Endodermal cell (in vitro differentiated cells): ENCODE measurements around the gene RRP1. TPM values are rescaled to one million over a fixed set of nuclear protein-coding genes. Genes with fewer than 3 reads are reported as not detected.

Experiments
- DNase-seq: peaks from one replicate; pipeline ENCODE4 v3.0.0-alpha.2; 2017
- H3K27ac ChIP-seq: 2 replicates; pipeline ENCODE4 v1.5.1; 2013; ENCODE audit warnings: mild to moderate bottlenecking, low read depth, low read length, moderate library complexity
- H3K27me3 ChIP-seq: 2 replicates; pipeline ENCODE4 v1.6.1; 2013; ENCODE audit warnings: mild to moderate bottlenecking, low read length, moderate library complexity; ENCODE audit not compliant: insufficient read depth, control insufficient read depth, poor library complexity, severe bottlenecking
- H3K36me3 ChIP-seq: 2 replicates; pipeline ENCODE4 v1.7.0; 2013; ENCODE audit warnings: mild to moderate bottlenecking, low read length, moderate library complexity; ENCODE audit not compliant: control insufficient read depth, insufficient read depth
- H3K4me1 ChIP-seq: one replicate; pipeline ENCODE4 v1.7.0; 2013; ENCODE audit warnings: low read length; ENCODE audit not compliant: control insufficient read depth, insufficient read depth
- H3K4me3 ChIP-seq: 2 replicates; pipeline ENCODE4 v1.5.1; 2013; ENCODE audit warnings: mild to moderate bottlenecking, low read length, moderate library complexity
- H3K9ac ChIP-seq: 2 replicates; pipeline ENCODE4 v1.6.1; 2013; ENCODE audit warnings: mild to moderate bottlenecking, low read length, moderate library complexity; ENCODE audit not compliant: poor library complexity, severe bottlenecking; ENCODE audit errors: extremely low read depth
- H3K9me3 ChIP-seq: 2 replicates; pipeline ENCODE4 v1.6.1; 2013; ENCODE audit warnings: mild to moderate bottlenecking, low read length, moderate library complexity; ENCODE audit not compliant: control insufficient read depth
- H3K27ac Mint-ChIP-seq: 2 replicates; pipeline ENCODE4 v1.8.0; 2020; ENCODE audit warnings: mixed read lengths
- H3K27me3 Mint-ChIP-seq: 2 replicates; pipeline ENCODE4 v1.8.0; 2021; ENCODE audit warnings: mild to moderate bottlenecking, mixed read lengths; ENCODE audit not compliant: insufficient read depth
- H3K36me3 Mint-ChIP-seq: 2 replicates; pipeline ENCODE4 v1.8.0; 2020; ENCODE audit warnings: low read depth, mixed read lengths
- H3K4me1 Mint-ChIP-seq: 2 replicates; pipeline ENCODE4 v1.8.0; 2020; ENCODE audit warnings: mixed read lengths
- H3K4me3 Mint-ChIP-seq: 2 replicates; pipeline ENCODE4 v1.8.0; 2020; ENCODE audit warnings: mild to moderate bottlenecking, moderate library complexity, mixed read lengths
- H3K9me3 Mint-ChIP-seq: 2 replicates; pipeline ENCODE4 v1.8.0; 2020; ENCODE audit warnings: mild to moderate bottlenecking, mixed read lengths
- CTCF ChIP-seq: fragments of 200-600 bp; sonication (generic); conservative IDR thresholded peaks from 2 replicates; pipeline ENCODE4 v1.5.0; 2021; ENCODE audit warnings: antibody characterized with exemption, mild to moderate bottlenecking
- WGBS, 2 experiments: methylation state at CpG; one replicate each; pipeline versions ENCODE4 v1.1.5 to v1.1.7; 2013; ENCODE audit warnings: missing lambda C conversion rate in 2 of 2, mixed read lengths in 1 of 2; ENCODE audit not compliant: insufficient coverage in 1 of 2, insufficient read length in 1 of 2; 5-methylcytosine and 5-hydroxymethylcytosine counted together
- total RNA-seq, 2 donors: library from RNA; stranded (reverse); fragmentation: NEBNext Ultra II Directional in 1 of 2; extraction: Animal tissue kit (Norgen Biotek cat#: 25700) in 1 of 2; gene quantifications; 2 replicates in 1 of 2; 3 replicates in 1 of 2; pipeline ENCODE4 v1.2.1, GENCODE V29; 2021

RRP1 gene
- total RNA-seq, 2 donors from 2014 or later, result 36.4 to 36.7 TPM

- Histone ChIP-seq H3K4me1 (no peaks in the 10 kb centered on the region), H3K27me3 (no peaks in the 10 kb centered on the region), H3K27ac (no peak overlapping the region), H3K36me3 (no peaks in the 10 kb centered on the region), H3K9ac (no peak overlapping the region), H3K4me3 (no peak overlapping the region), H3K9me3 (no peaks in the 10 kb centered on the region)
- Mint-ChIP-seq H3K27ac (no peak overlapping the region), H3K9me3 (peaks cover 14% of the 10 kb centered on the region), H3K27me3 (no peaks in the 10 kb centered on the region), H3K4me1 (no peaks in the 10 kb centered on the region), H3K36me3 (no peaks in the 10 kb centered on the region), H3K4me3 (no peak overlapping the region)
- TF ChIP-seq CTCF, result peak; percentile 17
- no peak for DNase-seq
- 91 to 93% methylated on average over 6 of the region's 6 CpGs for WGBS, 2 experiments
Measured at GRCh38 chr21:43836616-43837015, 47.2 kb downstream of the RRP1 start.

- Histone ChIP-seq H3K9ac (no peak overlapping the region), H3K27ac (no peak overlapping the region), H3K36me3 (no peaks in the 10 kb centered on the region), H3K9me3 (no peaks in the 10 kb centered on the region), H3K4me3 (no peak overlapping the region), H3K4me1 (no peaks in the 10 kb centered on the region), H3K27me3 (no peaks in the 10 kb centered on the region)
- H3K4me3 Mint-ChIP-seq, result no peak overlapping the region
- peaks cover 6% of the 10 kb centered on the region for H3K9me3 Mint-ChIP-seq
- no peaks in the 10 kb centered on the region for H3K36me3 Mint-ChIP-seq
- WGBS, 2 experiments, result 86 to 95% methylated on average over 2 to 3 of the region's 3 CpGs
- no peaks in the 10 kb centered on the region for H3K27me3 Mint-ChIP-seq
- no peak for TF ChIP-seq CTCF
- no peak overlapping the region for H3K27ac Mint-ChIP-seq
- no peaks in the 10 kb centered on the region for H3K4me1 Mint-ChIP-seq
- no peak for DNase-seq
Measured at GRCh38 chr21:43840259-43840658, 50.9 kb downstream of the RRP1 start.

- Histone ChIP-seq H3K36me3 (no peaks in the 10 kb centered on the region), H3K4me3 (no peak overlapping the region), H3K9me3 (no peaks in the 10 kb centered on the region), H3K4me1 (no peaks in the 10 kb centered on the region), H3K27ac (no peak overlapping the region), H3K27me3 (no peaks in the 10 kb centered on the region), H3K9ac (no peak overlapping the region)
- Mint-ChIP-seq H3K4me3 (no peak overlapping the region), H3K27ac (no peak overlapping the region), H3K4me1 (no peaks in the 10 kb centered on the region), H3K9me3 (no peaks in the 10 kb centered on the region), H3K36me3 (no peaks in the 10 kb centered on the region), H3K27me3 (peaks cover 2% of the 10 kb centered on the region)
- no peak for TF ChIP-seq CTCF
- 92% methylated on average over 2 of the region's 2 CpGs; no CpG with 5 or more reads in 1 of the 2 experiments for WGBS, 2 experiments
- DNase-seq, result no peak
Measured at GRCh38 chr21:43842742-43843141, 53.4 kb downstream of the RRP1 start.
